Effector memory CD4-positive, alpha-beta T cell (primary cell): ENCODE data around the gene PLA2G4F.

Source experiments
- DNase-seq, 3 donors: peaks; one replicate each; pipeline ENCODE4 v3.0.0-alpha.2; 2020
- H3K27ac ChIP-seq: 2 replicates; pipeline ENCODE4 v1.7.0; 2013; ENCODE audit warnings: mild to moderate bottlenecking, low read length, moderate library complexity; ENCODE audit not compliant: insufficient read depth, poor library complexity, severe bottlenecking
- H3K27me3 ChIP-seq: replicated peaks from 2 replicates; pipeline ENCODE4 v1.7.0; 2013; ENCODE audit warnings: mild to moderate bottlenecking, low read length; ENCODE audit not compliant: insufficient read depth, control insufficient read depth, poor library complexity, severe bottlenecking
- H3K36me3 ChIP-seq: 2 replicates; pipeline ENCODE4 v1.7.0; 2013; ENCODE audit warnings: mild to moderate bottlenecking, low read length, moderate library complexity; ENCODE audit not compliant: control insufficient read depth, insufficient read depth
- H3K4me1 ChIP-seq: 2 replicates; pipeline ENCODE4 v1.7.0; 2013; ENCODE audit warnings: low read length, mild to moderate bottlenecking; ENCODE audit not compliant: control insufficient read depth, insufficient read depth, poor library complexity, severe bottlenecking
- H3K4me3 ChIP-seq: 2 replicates; pipeline ENCODE4 v1.7.0; 2013; ENCODE audit warnings: low read length, low read depth, mild to moderate bottlenecking; ENCODE audit not compliant: insufficient read depth, poor library complexity, severe bottlenecking
- H3K9me3 ChIP-seq: 2 replicates; pipeline ENCODE4 v1.7.0; 2013; ENCODE audit warnings: mild to moderate bottlenecking, low read length, moderate library complexity; ENCODE audit not compliant: control insufficient read depth

Gene PLA2G4F

GRCh38 chr15:42141795-42142667, 14.4 kb downstream of the PLA2G4F start:
- DNase-seq, result no peak
- H3K36me3 ChIP-seq, result no peaks in the 10 kb centered on the region

GRCh38 chr15:42141246-42141645, 15.2 kb downstream of the PLA2G4F start:
- no peak for DNase-seq
- no peaks in the 10 kb centered on the region for H3K4me1 ChIP-seq
- H3K9me3 ChIP-seq, result no peaks in the 10 kb centered on the region
- H3K36me3 ChIP-seq, result no peaks in the 10 kb centered on the region
- no peaks in the 10 kb centered on the region for H3K27me3 ChIP-seq
- no peak overlapping the region for H3K4me3 ChIP-seq
- H3K27ac ChIP-seq, result no peak overlapping the region

More at GRCh38 chr15:42141795-42142667, 14.4 kb downstream of the PLA2G4F start:
- Histone ChIP-seq H3K4me3 (no peak overlapping the region), H3K27ac (no peak overlapping the region), H3K4me1 (no peaks in the 10 kb centered on the region), H3K27me3 (no peaks in the 10 kb centered on the region), H3K9me3 (no peaks in the 10 kb centered on the region)

GRCh38 chr15:42140383-42141070, 15.9 kb downstream of the PLA2G4F start:
- no peaks in the 10 kb centered on the region for H3K9me3 ChIP-seq
- no peak overlapping the region for H3K27ac ChIP-seq
- H3K4me3 ChIP-seq, result no peak overlapping the region
- DNase-seq, result no peak
- no peaks in the 10 kb centered on the region for H3K27me3 ChIP-seq
- H3K36me3 ChIP-seq, result no peaks in the 10 kb centered on the region
- H3K4me1 ChIP-seq, result no peaks in the 10 kb centered on the region

- H3K9me3 ChIP-seq, result no peaks in the 10 kb centered on the region
- DNase-seq, result no peak
- no peak overlapping the region for H3K4me3 ChIP-seq
- H3K4me1 ChIP-seq, result no peaks in the 10 kb centered on the region
- H3K27me3 ChIP-seq, result no peaks in the 10 kb centered on the region
- no peak overlapping the region for H3K27ac ChIP-seq
- no peaks in the 10 kb centered on the region for H3K36me3 ChIP-seq
Observed at GRCh38 chr15:42139596-42139995, 16.8 kb downstream of the PLA2G4F start.

GRCh38 chr15:42138968-42139386, 17.5 kb downstream of the PLA2G4F start:
- Histone ChIP-seq H3K4me1 (no peaks in the 10 kb centered on the region), H3K27ac (no peak overlapping the region), H3K9me3 (no peaks in the 10 kb centered on the region), H3K4me3 (no peak overlapping the region), H3K27me3 (no peaks in the 10 kb centered on the region), H3K36me3 (no peaks in the 10 kb centered on the region)
- DNase-seq, result no peak

- Histone ChIP-seq H3K9me3 (no peaks in the 10 kb centered on the region), H3K27ac (no peak overlapping the region), H3K27me3 (no peaks in the 10 kb centered on the region), H3K36me3 (no peaks in the 10 kb centered on the region), H3K4me3 (no peak overlapping the region), H3K4me1 (no peaks in the 10 kb centered on the region)
- DNase-seq, result no peak
Observed at GRCh38 chr15:42138411-42138810, 18.0 kb downstream of the PLA2G4F start.

- Histone ChIP-seq H3K4me3 (no peak overlapping the region), H3K27me3 (no peaks in the 10 kb centered on the region), H3K27ac (no peak overlapping the region), H3K4me1 (no peaks in the 10 kb centered on the region), H3K36me3 (no peaks in the 10 kb centered on the region), H3K9me3 (no peaks in the 10 kb centered on the region)
- no peak for DNase-seq
Observed at GRCh38 chr15:42137461-42138261, 18.8 kb downstream of the PLA2G4F start.

- no peaks in the 10 kb centered on the region for H3K27me3 ChIP-seq
- no peak for DNase-seq
- no peaks in the 10 kb centered on the region for H3K9me3 ChIP-seq
- H3K4me1 ChIP-seq, result no peaks in the 10 kb centered on the region
- no peaks in the 10 kb centered on the region for H3K36me3 ChIP-seq
- no peak overlapping the region for H3K4me3 ChIP-seq
- H3K27ac ChIP-seq, result no peak overlapping the region
Observed at GRCh38 chr15:42136513-42136912, 19.9 kb downstream of the PLA2G4F start.

- Histone ChIP-seq H3K9me3 (no peaks in the 10 kb centered on the region), H3K4me1 (no peaks in the 10 kb centered on the region), H3K4me3 (no peak overlapping the region), H3K27me3 (no peaks in the 10 kb centered on the region), H3K36me3 (no peaks in the 10 kb centered on the region), H3K27ac (no peak overlapping the region)
- no peak for DNase-seq
Observed at GRCh38 chr15:42135351-42135750, 21.1 kb downstream of the PLA2G4F start.
